SK-N-SH (cell line): ENCODE measurements around the gene PLEKHA8. TPM values are rescaled to one million over a fixed set of nuclear protein-coding genes. Genes with fewer than 3 reads are reported as not detected.

Experiments used
- CTCF ChIA-PET: fragments of 300-600, 350-600 bp; formaldehyde crosslinking; extraction: SDS; loops from one replicate; lab custom pipeline; 2021; lab: Yijun Ruan, JAX
- POLR2A ChIA-PET: fragments of 350-600 bp; sonication (Branson Sonifier 250); formaldehyde crosslinking; extraction: SDS; loops from one replicate; lab custom pipeline; 2020; ENCODE audit warnings: antibody characterized with exemption, inconsistent platforms; lab: Yijun Ruan, JAX
- DNase-seq: peaks from one replicate; pipeline ENCODE4 v3.0.0; 2012
- H2AFZ ChIP-seq: fragments of 200-600 bp; sonication (generic); 2 replicates; pipeline ENCODE4 v1.8.1; 2016; ENCODE audit warnings: antibody characterized with exemption, mild to moderate bottlenecking, low read depth
- H3F3A ChIP-seq: fragments of 200-600 bp; sonication (generic); replicated peaks from 2 replicates; pipeline ENCODE3; 2016; ENCODE audit warnings: antibody characterized with exemption, mild to moderate bottlenecking; ENCODE audit not compliant: insufficient read depth
- H3K27ac ChIP-seq, 2 experiments: fragments of 200-500 bp in 1 of 2; fragments of 200-600 bp in 1 of 2; sonication (Bioruptor generic) in 1 of 2; sonication (generic), shearing (Covaris generic) in 1 of 2; 2 replicates each; pipeline versions ENCODE4 v1.5.1 to v1.6.1; 2014 to 2016; ENCODE audit warnings: low read depth in 2 of 2, inconsistent platforms in 1 of 2, low read length in 1 of 2, mild to moderate bottlenecking in 1 of 2, mixed read lengths in 1 of 2
- H3K27me3 ChIP-seq: fragments of 200-600 bp; sonication (generic), shearing (Covaris generic); 2 replicates; pipeline ENCODE4 v1.6.1; 2016; ENCODE audit warnings: mixed run types; ENCODE audit not compliant: insufficient read depth
- H3K36me3 ChIP-seq, 2 experiments: fragments of 200-500 bp in 1 of 2; fragments of 200-600 bp in 1 of 2; sonication (Bioruptor generic) in 1 of 2; sonication (generic) in 1 of 2; replicated peaks in 1 of 2; 2 replicates each; pipeline versions ENCODE3 to v1.5.1; 2014 to 2016; ENCODE audit warnings: low read length in 1 of 2, mild to moderate bottlenecking in 1 of 2; ENCODE audit not compliant: insufficient read depth in 2 of 2, control insufficient read depth in 1 of 2
- H3K4me1 ChIP-seq, 2 experiments: fragments of 200-500 bp in 1 of 2; fragments of 200-600 bp in 1 of 2; sonication (Bioruptor generic) in 1 of 2; sonication (generic), shearing (Covaris generic) in 1 of 2; 2 replicates each; pipeline versions ENCODE4 v1.5.1 to v1.6.1; 2014 to 2016; ENCODE audit warnings: low read depth in 1 of 2, low read length in 1 of 2, mixed run types in 1 of 2; ENCODE audit not compliant: insufficient read depth in 2 of 2, control insufficient read depth in 1 of 2
- H3K4me2 ChIP-seq: fragments of 200-600 bp; sonication (generic), shearing (Covaris generic); 2 replicates; pipeline ENCODE4 v1.6.1; 2017; ENCODE audit warnings: mixed run types
- H3K4me3 ChIP-seq, 2 experiments: fragments of 200-500 bp in 1 of 2; fragments of 200-600 bp in 1 of 2; sonication (Bioruptor generic) in 1 of 2; sonication (generic), shearing (Covaris generic) in 1 of 2; 2 replicates each; pipeline versions ENCODE4 v1.5.1 to v1.8.1; 2014 to 2016; ENCODE audit warnings: low read depth in 2 of 2, inconsistent platforms in 1 of 2, low read length in 1 of 2, mild to moderate bottlenecking in 1 of 2, mixed read lengths in 1 of 2, moderate library complexity in 1 of 2
- H3K79me2 ChIP-seq: fragments of 200-600 bp; sonication (generic); 2 replicates; pipeline ENCODE4 v1.8.1; 2017; ENCODE audit warnings: mild to moderate bottlenecking; ENCODE audit not compliant: insufficient read depth
- H3K9ac ChIP-seq: fragments of 200-600 bp; sonication (generic); 2 replicates; pipeline ENCODE4 v1.6.1; 2017; ENCODE audit warnings: mixed run types
- H3K9me2 ChIP-seq: fragments of 200-600 bp; sonication (generic); 2 replicates; pipeline ENCODE4 v1.6.1; 2017; ENCODE audit warnings: mixed run types
- H3K9me3 ChIP-seq: fragments of 200-600 bp; sonication (generic); 2 replicates; pipeline ENCODE4 v1.6.1; 2017; ENCODE audit warnings: mixed run types, mild to moderate bottlenecking, moderate library complexity
- H4K20me1 ChIP-seq: fragments of 200-600 bp; sonication (generic); 2 replicates; pipeline ENCODE4 v1.6.1; 2017; ENCODE audit warnings: mild to moderate bottlenecking, mixed run types; ENCODE audit not compliant: insufficient read depth
- ELF1 ChIP-seq: IDR thresholded peaks from 2 replicates; pipeline ENCODE4 v1.4.0; 2012
- EP300 ChIP-seq, 2 experiments: IDR thresholded peaks; 2 replicates each; pipeline versions ENCODE4 v1.4.0 to v1.6.1; 2012; ENCODE audit warnings: borderline replicate concordance in 1 of 2, low read depth in 1 of 2, low read length in 1 of 2
- FOXJ3 ChIP-seq: sonication (generic); formaldehyde crosslinking; IDR thresholded peaks from 2 replicates; pipeline ENCODE4 v1.5.1; 2020; ENCODE audit warnings: mild to moderate bottlenecking, missing genetic modification reagents
- GATA2 ChIP-seq: sonication (generic); formaldehyde crosslinking; IDR thresholded peaks from 2 replicates; pipeline ENCODE4 v1.5.0; 2020; ENCODE audit warnings: mild to moderate bottlenecking, missing genetic modification reagents
- JUND ChIP-seq: IDR thresholded peaks from 2 replicates; pipeline ENCODE4 v1.4.0; 2012
- MXI1 ChIP-seq: IDR thresholded peaks from 2 replicates; pipeline ENCODE4 v1.6.1; 2012; ENCODE audit warnings: mild to moderate bottlenecking, low read depth, low read length, improper control_type of control experiment
- NFIC ChIP-seq: IDR thresholded peaks from 2 replicates; pipeline ENCODE4 v1.4.0; 2012; ENCODE audit warnings: borderline replicate concordance
- POLR2AphosphoS5 ChIP-seq: IDR thresholded peaks from 2 replicates; pipeline ENCODE4 v1.6.1; 2012; ENCODE audit warnings: low read depth, low read length
- RAD21 ChIP-seq: IDR thresholded peaks from 2 replicates; pipeline ENCODE4 v1.6.1; 2012; ENCODE audit warnings: mild to moderate bottlenecking, low read length
- RFX5 ChIP-seq: IDR thresholded peaks from 2 replicates; pipeline ENCODE4 v1.6.1; 2012; ENCODE audit warnings: mild to moderate bottlenecking, improper control_type of control experiment, low read length
- SMC3 ChIP-seq: IDR thresholded peaks from 2 replicates; pipeline ENCODE4 v1.6.1; 2012; ENCODE audit warnings: low read depth, low read length, improper control_type of control experiment
- TCF12 ChIP-seq: IDR thresholded peaks from 2 replicates; pipeline ENCODE4 v1.4.0; 2012
- WGBS: methylation state at CpG from one replicate; pipeline ENCODE4 v1.1.6; 2017; ENCODE audit warnings: low lambda C conversion rate; 5-methylcytosine and 5-hydroxymethylcytosine counted together
- polyA plus RNA-seq, 3 experiments: library from polyadenylated mRNA; depleted of rRNA; stranded (reverse); fragments of >200 nt; gene quantifications; 2 replicates each; pipeline ENCODE4 v1.2.3, GENCODE V29; 2012
- TF ChIP-seq, protein P1 (sequence below): IDR thresholded peaks from 2 replicates; pipeline ENCODE4 v1.4.0; 2012; ENCODE audit warnings: low read depth
- TF ChIP-seq, protein P2 (sequence below): fragments of 200-600 bp; sonication (generic); IDR thresholded peaks from 2 replicates; pipeline ENCODE4 v1.6.1; 2017; ENCODE audit warnings: antibody characterized with exemption, mild to moderate bottlenecking, moderate library complexity
- TF ChIP-seq, protein P3 (sequence below): fragments of 150-350 bp; IDR thresholded peaks from 2 replicates; pipeline ENCODE4 v1.6.1; 2017; ENCODE audit warnings: antibody characterized with exemption, low read length, low read depth, borderline replicate concordance
- TF ChIP-seq, protein P4 (sequence below): IDR thresholded peaks from 2 replicates; pipeline ENCODE4; 2012

Gene PLEKHA8
- polyA plus RNA-seq, 1 of the 3 experiments (the other 2 are of a cell fraction), result 4.9 TPM

DNA sequence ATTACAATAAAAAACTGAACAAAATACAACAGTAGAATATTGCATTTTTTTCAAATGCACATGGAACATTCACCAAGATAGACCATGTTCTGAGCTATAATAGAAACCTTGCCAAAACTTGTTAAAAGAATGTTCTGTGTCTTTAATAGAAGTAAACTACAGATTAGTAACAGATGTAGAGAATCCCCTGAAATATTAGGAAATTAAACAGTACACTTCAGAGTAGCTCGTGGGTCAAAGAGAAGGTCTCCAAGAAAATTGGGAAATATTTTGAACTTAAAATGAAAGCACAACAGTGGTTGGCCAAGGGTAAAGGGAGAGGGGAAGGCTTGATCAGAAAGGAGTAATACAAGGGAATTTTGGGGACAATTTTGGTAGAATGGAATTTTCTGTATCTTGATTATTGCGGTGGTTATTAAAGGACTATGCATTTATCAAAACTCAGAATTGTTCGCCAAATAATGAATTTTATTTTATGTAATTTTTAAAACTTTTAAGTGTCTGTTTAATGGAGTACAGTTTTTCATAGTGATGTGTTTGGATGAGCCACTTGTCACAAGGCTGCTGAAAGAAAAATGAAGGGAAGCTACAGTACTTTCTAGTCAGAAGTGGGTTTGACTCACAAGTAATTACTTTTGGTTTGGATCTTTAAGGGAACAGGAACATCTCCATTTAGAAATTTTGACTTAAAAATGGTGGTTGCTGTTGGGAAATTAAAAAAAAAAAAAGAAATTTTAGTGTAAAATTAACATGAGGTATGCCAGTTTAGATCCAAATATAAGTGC lies 10.2 kb downstream of the PLEKHA8 start:
- CTCF ChIA-PET, result interaction anchor here (0.9 to 1.5 kb wide), 3 partner anchors 8 to 24 kb away, joined by 4 to 5 read pairs (median 4); no protein-coding TSS in a partner anchor
- H3K79me2 ChIP-seq, result peaks cover 69% of the 10 kb centered on the region; the same call in 1 of the 2 replicates
- peaks cover 8 to 11% of the 10 kb centered on the region in 2 experiments for H3K36me3 ChIP-seq
- TF ChIP-seq TCF12, result peak; percentile 44
- TF ChIP-seq SMC3, result no peak
- TF ChIP-seq, protein P1, sequence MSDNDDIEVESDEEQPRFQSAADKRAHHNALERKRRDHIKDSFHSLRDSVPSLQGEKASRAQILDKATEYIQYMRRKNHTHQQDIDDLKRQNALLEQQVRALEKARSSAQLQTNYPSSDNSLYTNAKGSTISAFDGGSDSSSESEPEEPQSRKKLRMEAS, result no peak
- no peaks in the 10 kb centered on the region for H3K9me2 ChIP-seq
- peaks cover 8% of the 10 kb centered on the region in 2 experiments; a peak in 2 of 4 replicates for H3K4me1 ChIP-seq
- no peak for DNase-seq
- H3F3A ChIP-seq, result peaks cover under 1% of the 10 kb centered on the region
- H3K27ac ChIP-seq, result no peak overlapping the region
- H2AFZ ChIP-seq, result no peak overlapping the region
- H3K4me2 ChIP-seq, result no peak overlapping the region
- no peak overlapping the region for H3K9ac ChIP-seq
- peaks cover 2% of the 10 kb centered on the region; the same call in 1 of the 2 replicates for H4K20me1 ChIP-seq
- no peaks in the 10 kb centered on the region for H3K27me3 ChIP-seq
- H3K4me3 ChIP-seq, result no peak overlapping the region
- POLR2A ChIA-PET, result no interaction called here
- H3K9me3 ChIP-seq, result no peaks in the 10 kb centered on the region
- WGBS, result 81% methylated on average over 3 of the region's 3 CpGs

DNA sequence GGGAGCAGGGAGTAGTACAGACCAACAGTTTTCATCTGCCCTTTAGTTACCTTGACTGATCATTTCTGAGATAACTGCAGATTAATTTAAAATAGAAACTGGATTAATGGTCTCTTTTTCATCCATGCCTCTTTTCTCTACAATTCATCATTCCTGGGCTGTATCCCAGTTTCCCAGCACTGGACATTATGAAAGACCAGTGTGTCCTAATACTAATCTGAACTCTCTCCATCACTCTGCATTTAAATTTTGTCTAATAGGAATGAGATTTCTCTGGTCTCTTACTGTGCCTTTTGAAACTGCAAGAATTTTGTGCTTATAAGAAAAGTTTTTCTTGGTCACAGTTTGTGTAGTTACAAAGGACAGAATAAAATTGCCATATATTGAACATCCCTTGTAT lies 12.7 kb downstream of the PLEKHA8 start:
- ChIA-PET POLR2A (no interaction called here), CTCF (interaction anchor here (0.6 to 4.5 kb wide), 5 partner anchors 10 to 236 kb away, joined by 3 to 30 read pairs (median 5); partner anchors contain the start of gene PLEKHA8)
- DNase-seq, result no peak
- Histone ChIP-seq H3K9me3 (no peaks in the 10 kb centered on the region), H3K27me3 (no peaks in the 10 kb centered on the region), H3K36me3 (peaks cover 10 to 13% of the 10 kb centered on the region in 2 experiments), H3K27ac (no peak overlapping the region), H3K9ac (no peak overlapping the region), H3K79me2 (peaks cover 53% of the 10 kb centered on the region; the same call in 1 of the 2 replicates), H4K20me1 (no peaks in the 10 kb centered on the region), H3K4me3 (no peak overlapping the region), H3K9me2 (no peaks in the 10 kb centered on the region), H2AFZ (no peak overlapping the region), H3F3A (no peaks in the 10 kb centered on the region), H3K4me2 (no peak overlapping the region), H3K4me1 (peaks cover 8% of the 10 kb centered on the region in 2 experiments; a peak in 2 of 4 replicates)
- TF ChIP-seq RFX5 (no peak), POLR2AphosphoS5 (no peak), FOXJ3 (CRISPR knock-in tag) (no peak), JUND (no peak), GATA2 (CRISPR knock-in tag) (no peak), MXI1 (no peak), ELF1 (no peak), RAD21 (no peak), EP300 (IDR thresholded peaks at IDR 0.05; ENCODE audit: borderline replicate concordance in 1 of 2, low read depth in 1 of 2, low read length in 1 of 2) (no peak), NFIC (no peak)
- TF ChIP-seq, protein P2, sequence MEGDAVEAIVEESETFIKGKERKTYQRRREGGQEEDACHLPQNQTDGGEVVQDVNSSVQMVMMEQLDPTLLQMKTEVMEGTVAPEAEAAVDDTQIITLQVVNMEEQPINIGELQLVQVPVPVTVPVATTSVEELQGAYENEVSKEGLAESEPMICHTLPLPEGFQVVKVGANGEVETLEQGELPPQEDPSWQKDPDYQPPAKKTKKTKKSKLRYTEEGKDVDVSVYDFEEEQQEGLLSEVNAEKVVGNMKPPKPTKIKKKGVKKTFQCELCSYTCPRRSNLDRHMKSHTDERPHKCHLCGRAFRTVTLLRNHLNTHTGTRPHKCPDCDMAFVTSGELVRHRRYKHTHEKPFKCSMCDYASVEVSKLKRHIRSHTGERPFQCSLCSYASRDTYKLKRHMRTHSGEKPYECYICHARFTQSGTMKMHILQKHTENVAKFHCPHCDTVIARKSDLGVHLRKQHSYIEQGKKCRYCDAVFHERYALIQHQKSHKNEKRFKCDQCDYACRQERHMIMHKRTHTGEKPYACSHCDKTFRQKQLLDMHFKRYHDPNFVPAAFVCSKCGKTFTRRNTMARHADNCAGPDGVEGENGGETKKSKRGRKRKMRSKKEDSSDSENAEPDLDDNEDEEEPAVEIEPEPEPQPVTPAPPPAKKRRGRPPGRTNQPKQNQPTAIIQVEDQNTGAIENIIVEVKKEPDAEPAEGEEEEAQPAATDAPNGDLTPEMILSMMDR, result no peak
- TF ChIP-seq, protein P3, sequence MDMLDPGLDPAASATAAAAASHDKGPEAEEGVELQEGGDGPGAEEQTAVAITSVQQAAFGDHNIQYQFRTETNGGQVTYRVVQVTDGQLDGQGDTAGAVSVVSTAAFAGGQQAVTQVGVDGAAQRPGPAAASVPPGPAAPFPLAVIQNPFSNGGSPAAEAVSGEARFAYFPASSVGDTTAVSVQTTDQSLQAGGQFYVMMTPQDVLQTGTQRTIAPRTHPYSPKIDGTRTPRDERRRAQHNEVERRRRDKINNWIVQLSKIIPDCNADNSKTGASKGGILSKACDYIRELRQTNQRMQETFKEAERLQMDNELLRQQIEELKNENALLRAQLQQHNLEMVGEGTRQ, result no peak
- TF ChIP-seq, protein P4, sequence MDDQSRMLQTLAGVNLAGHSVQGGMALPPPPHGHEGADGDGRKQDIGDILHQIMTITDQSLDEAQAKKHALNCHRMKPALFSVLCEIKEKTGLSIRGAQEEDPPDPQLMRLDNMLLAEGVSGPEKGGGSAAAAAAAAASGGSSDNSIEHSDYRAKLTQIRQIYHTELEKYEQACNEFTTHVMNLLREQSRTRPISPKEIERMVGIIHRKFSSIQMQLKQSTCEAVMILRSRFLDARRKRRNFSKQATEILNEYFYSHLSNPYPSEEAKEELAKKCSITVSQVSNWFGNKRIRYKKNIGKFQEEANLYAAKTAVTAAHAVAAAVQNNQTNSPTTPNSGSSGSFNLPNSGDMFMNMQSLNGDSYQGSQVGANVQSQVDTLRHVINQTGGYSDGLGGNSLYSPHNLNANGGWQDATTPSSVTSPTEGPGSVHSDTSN, result no peak
